HepG2 (cell line): ENCODE data around the gene MTHFD1. TPM values are rescaled to one million over a fixed set of nuclear protein-coding genes. Genes with fewer than 3 reads are reported as not detected.

ENCODE experiments used
- ATAC-seq: fragments of 200-7000 bp; cut with Tn5 transposase; 3 replicates; pipeline ENCODE4 v1.9.1; 2020; ENCODE audit warnings: mild to moderate bottlenecking, moderate library complexity
- BruUV-seq: library from RNA; stranded (reverse); fragments of 400-500 nt; replicated peaks from 2 replicates; lab custom pipeline; 2021; lab: Mats Ljungman, UMichigan
- CTCF ChIA-PET: fragments of 300-600 bp; formaldehyde crosslinking; extraction: SDS; loops from one replicate; lab custom pipeline; 2021; ENCODE audit warnings: low total read pairs, inconsistent platforms, low intra/inter-chr PET ratio; lab: Yijun Ruan, JAX
- POLR2A ChIA-PET: fragments of 350-600 bp; sonication (Branson Sonifier 250); formaldehyde crosslinking; loops from one replicate; lab custom pipeline; 2020; ENCODE audit warnings: antibody characterized with exemption, inconsistent platforms; lab: Yijun Ruan, JAX
- DNase-seq: peaks from one replicate; pipeline ENCODE4 v3.0.0-alpha.2; 2015; ENCODE audit warnings: low spot score
- FAIRE-seq: peaks from 3 replicates; lab custom pipeline; 2011; peaks lifted over from hg19 to GRCh38; lab: Jason Lieb, UNC
- H2AFZ ChIP-seq: one replicate; pipeline ENCODE4 v1.6.1; 2011; ENCODE audit warnings: low read length, inconsistent platforms
- H3K27ac ChIP-seq: fragments of 300-600 bp; 3 replicates; pipeline ENCODE4 v1.8.0; 2011; ENCODE audit warnings: mixed run types, mild to moderate bottlenecking, mixed read lengths, low read length, inconsistent platforms; ENCODE audit not compliant: insufficient read depth; ENCODE audit errors: extremely low read length
- H3K27me3 ChIP-seq, 2 experiments: fragments of 200-600 bp in 1 of 2; 2 replicates in 1 of 2; 3 replicates in 1 of 2; pipeline versions ENCODE4 v1.6.0 to v1.8.0; 2011; ENCODE audit warnings: low read length in 2 of 2, mild to moderate bottlenecking in 2 of 2, moderate library complexity in 2 of 2, inconsistent platforms in 1 of 2; ENCODE audit not compliant: insufficient read depth in 2 of 2, control insufficient read depth in 1 of 2
- H3K36me3 ChIP-seq, 2 experiments: fragments of 200-600 bp in 1 of 2; replicated peaks in 1 of 2; 2 replicates in 1 of 2; 3 replicates in 1 of 2; pipeline versions ENCODE4 v1.5.1 to v1.8.0; 2011; ENCODE audit warnings: low read length in 2 of 2, inconsistent platforms in 1 of 2; ENCODE audit not compliant: insufficient read depth in 2 of 2, control insufficient read depth in 1 of 2
- H3K4me1 ChIP-seq: 2 replicates; pipeline ENCODE4 v1.5.1; 2012; ENCODE audit warnings: low read length, inconsistent platforms; ENCODE audit not compliant: insufficient read depth
- H3K4me2 ChIP-seq: 2 replicates; pipeline ENCODE4 v1.6.0; 2011; ENCODE audit warnings: low read depth, low read length, inconsistent platforms
- H3K4me3 ChIP-seq, 3 experiments: fragments of 200-600 bp in 1 of 3; sonication (generic), shearing (Covaris generic) in 1 of 3; replicated peaks in 1 of 3; 2 replicates each; pipeline ENCODE4 v1.5.1; 2011 to 2016; ENCODE audit warnings: low read length in 3 of 3, inconsistent platforms in 2 of 3, low read depth in 2 of 3, mild to moderate bottlenecking in 2 of 3, control low read depth in 1 of 3, mixed read lengths in 1 of 3; ENCODE audit not compliant: insufficient read depth in 1 of 3
- H3K79me2 ChIP-seq: one replicate; pipeline ENCODE4 v1.6.1; 2011; ENCODE audit warnings: low read length, inconsistent platforms; ENCODE audit not compliant: insufficient read depth
- H3K9ac ChIP-seq: 2 replicates; pipeline ENCODE4 v1.6.0; 2011; ENCODE audit warnings: mild to moderate bottlenecking, low read depth, low read length, inconsistent platforms; ENCODE audit not compliant: insufficient read depth
- H3K9me3 ChIP-seq: 2 replicates; pipeline ENCODE4 v1.5.1; 2012; ENCODE audit warnings: mild to moderate bottlenecking, low read length
- H4K20me1 ChIP-seq: 2 replicates; pipeline ENCODE4 v1.6.0; 2011; ENCODE audit warnings: inconsistent platforms, mild to moderate bottlenecking, low read length, moderate library complexity; ENCODE audit not compliant: insufficient read depth
- ASH2L ChIP-seq: fragments of 300-600, 200-600 bp; sonication (generic); IDR thresholded peaks from 2 replicates; pipeline ENCODE4 v1.7.0; 2017; ENCODE audit warnings: low read depth, mild to moderate bottlenecking, moderate library complexity, mixed read lengths, low read length; ENCODE audit not compliant: insufficient read length
- BCL3 ChIP-seq: sonication (generic); formaldehyde crosslinking; IDR thresholded peaks from 2 replicates; pipeline ENCODE4 v1.5.1; 2020; ENCODE audit warnings: mild to moderate bottlenecking, missing genetic modification reagents, moderate library complexity
- EED ChIP-seq: sonication (generic); formaldehyde crosslinking; IDR thresholded peaks from 2 replicates; pipeline ENCODE4 v1.5.0; 2020; ENCODE audit warnings: mild to moderate bottlenecking, missing genetic modification reagents
- HOMEZ ChIP-seq: IDR thresholded peaks from 2 replicates; pipeline ENCODE4 v1.6.1; 2016; ENCODE audit warnings: low read depth
- MAFF ChIP-seq: IDR thresholded peaks from 2 replicates; pipeline ENCODE4 v1.6.1; 2011; ENCODE audit warnings: low read depth, low read length, improper control_type of control experiment
- MAFK ChIP-seq, 2 experiments: IDR thresholded peaks in 1 of 2; conservative IDR thresholded peaks in 1 of 2; 2 replicates each; pipeline ENCODE4 v1.6.1; 2011; ENCODE audit warnings: improper control_type of control experiment in 2 of 2, low read length in 2 of 2
- MZF1 ChIP-seq: sonication (generic); formaldehyde crosslinking; IDR thresholded peaks from 2 replicates; pipeline ENCODE4 v1.8.1; 2023; ENCODE audit warnings: mild to moderate bottlenecking, missing genetic modification reagents, borderline replicate concordance
- NCOA2 ChIP-seq: sonication (generic); formaldehyde crosslinking; IDR thresholded peaks from 2 replicates; pipeline ENCODE4 v1.8.0; 2022; ENCODE audit warnings: inconsistent platforms
- TEF ChIP-seq: sonication (generic); formaldehyde crosslinking; IDR thresholded peaks from 2 replicates; pipeline ENCODE4 v1.5.0; 2020; ENCODE audit warnings: missing genetic modification reagents
- ZFP90 ChIP-seq: sonication (generic); formaldehyde crosslinking; IDR thresholded peaks from 2 replicates; pipeline ENCODE4 v1.8.0; 2022; ENCODE audit warnings: missing genetic modification reagents, mild to moderate bottlenecking, inconsistent platforms, borderline replicate concordance
- ZHX2 ChIP-seq, 2 experiments: sonication (generic) in 1 of 2; formaldehyde crosslinking in 1 of 2; IDR thresholded peaks; 2 replicates each; pipeline versions ENCODE4 v1.6.1 to v1.9.0; 2014 to 2022; ENCODE audit warnings: antibody characterized with exemption in 1 of 2, borderline replicate concordance in 1 of 2, inconsistent platforms in 1 of 2, low read depth in 1 of 2, missing genetic modification reagents in 1 of 2
- ZMAT5 ChIP-seq: sonication (generic); formaldehyde crosslinking; IDR thresholded peaks from 2 replicates; pipeline ENCODE4 v1.5.0; 2020; ENCODE audit warnings: mild to moderate bottlenecking, low read depth, missing genetic modification reagents, borderline replicate concordance
- ZNF441 ChIP-seq: sonication (generic); formaldehyde crosslinking; IDR thresholded peaks from 2 replicates; pipeline ENCODE4 v1.7.0; 2021; ENCODE audit warnings: missing genetic modification reagents, borderline replicate concordance
- ZNF556 ChIP-seq: sonication (generic); formaldehyde crosslinking; IDR thresholded peaks from 2 replicates; pipeline ENCODE4 v1.4.0; 2020; ENCODE audit warnings: mild to moderate bottlenecking, missing genetic modification reagents, borderline replicate concordance
- WGBS: methylation state at CpG from one replicate; pipeline ENCODE4 v1.1.6; 2017; ENCODE audit warnings: low lambda C conversion rate; 5-methylcytosine and 5-hydroxymethylcytosine counted together
- in situ Hi-C: cut with HindIII; loops from 2 replicates; pipeline ENCODE4 v1.10.0; 2017; ENCODE audit warnings: low pct_unique_long_range_greater_than_20kb; ENCODE audit not compliant: extremely low pct_ligation_motif_present
- intact Hi-C: fragments of 100-400 bp; cut with micrococcal nuclease; formaldehyde crosslinking; loops from one replicate; pipeline ENCODE4 v1.10.0; 2022; ENCODE audit not compliant: unreplicated experiment
- polyA plus RNA-seq, 8 experiments: library from polyadenylated mRNA; depleted of rRNA in 3 of 8; stranded (reverse) in 7 of 8; unstranded in 1 of 8; fragments of >200 nt; fragmentation: Illumina TruSeq in 4 of 8; extraction: Trizol in 4 of 8; gene quantifications; 2 replicates each; pipeline versions ENCODE4 v1.2.1 to v1.2.3, GENCODE V29; 2011 to 2016; ENCODE audit warnings: low read depth in 4 of 8, missing spikeins in 1 of 8, mixed read lengths in 1 of 8; ENCODE audit not compliant: insufficient read depth in 1 of 8
- total RNA-seq, 5 experiments: library from RNA; depleted of rRNA; stranded (reverse); fragments of >200 nt; fragmentation: Illumina TruSeq; extraction: Trizol; gene quantifications; 2 replicates each; pipeline ENCODE4 v1.2.3, GENCODE V29; 2016; ENCODE audit warnings: low read depth in 1 of 5

MTHFD1 gene
- total and polyA plus RNA-seq, 2 of the 13 experiments (the other 11 are each of a cell fraction or from before 2014, with no cell fraction given): 31.0 to 106 TPM

GRCh38 chr14:64422005-64422404 is 33.9 kb downstream of the MTHFD1 start:
- H3K9ac ChIP-seq: no peak overlapping the region
- H3K27me3 ChIP-seq: no peaks in the 10 kb centered on the region
- H3K4me1 ChIP-seq: no peaks in the 10 kb centered on the region
- no TSS peak for BruUV-seq
- no peak for ATAC-seq
- no peaks in the 10 kb centered on the region for H4K20me1 ChIP-seq
- no peak overlapping the region for H3K4me2 ChIP-seq
- no peak overlapping the region for H3K27ac ChIP-seq
- H3K9me3 ChIP-seq: no peaks in the 10 kb centered on the region
- H3K4me3 ChIP-seq: no peak overlapping the region
- in situ Hi-C loops: no loop called here
- no peaks in the 10 kb centered on the region for H3K79me2 ChIP-seq
- CTCF ChIA-PET: no interaction called here
- H2AFZ ChIP-seq: no peak overlapping the region
- no peak for DNase-seq
- 89% methylated on average over 1 of the region's 1 CpG for WGBS
- FAIRE-seq: no peak
- H3K36me3 ChIP-seq: peaks cover 22 to 76% of the 10 kb centered on the region in 2 experiments
- intact Hi-C loops: no loop called here
- POLR2A ChIA-PET: interaction anchor here (1.0 kb wide), 1 partner anchor 34 kb away, joined by 6 read pairs; the partner anchor contains the start of gene MTHFD1
- TF ChIP-seq EED: no peak
- TF ChIP-seq ZFP90: no peak
- TF ChIP-seq ZMAT5 (CRISPR knock-in tag): no peak
- TF ChIP-seq ASH2L: no peak
- no peak for TF ChIP-seq HOMEZ
- no peak for TF ChIP-seq TEF (CRISPR knock-in tag)
- no peak for TF ChIP-seq BCL3 (CRISPR knock-in tag)
- no peak for TF ChIP-seq ZNF441 (CRISPR knock-in tag)
- TF ChIP-seq ZNF556: no peak
- TF ChIP-seq MZF1 (CRISPR knock-in tag): no peak
- TF ChIP-seq NCOA2 (CRISPR knock-in tag): no peak
- peak; percentile 64 to 84 for TF ChIP-seq MAFK (conservative IDR thresholded peaks at IDR 0.05 in 1 of 2, IDR thresholded peaks at IDR 0.05 in 1 of 2; ENCODE audit: low read length in 2 of 2)
- peak; percentile 77 for TF ChIP-seq MAFF
- no peak for TF ChIP-seq ZHX2 (IDR thresholded peaks at IDR 0.05; ENCODE audit: low read depth)
- TF ChIP-seq ZHX2 (CRISPR knock-in tag; IDR thresholded peaks at IDR 0.05; ENCODE audit: borderline replicate concordance): no peak
